Measurements from ENCODE around the gene ATG9B. TPM values are rescaled to one million over a fixed set of nuclear protein-coding genes. Genes with fewer than 3 reads are reported as not detected.

The ATG9B gene
- total RNA-seq, 1 donor from 2014 or later, result 1.8 TPM

GRCh38 chr7:151025924-151026671 lies 1.8 kb upstream of the ATG9B start:
- DNase-seq (no peak), ATAC-seq (ENCODE audit: low read depth) (no peak)
- POLR2A ChIA-PET, result interaction anchor here (0.6 kb wide), 1 partner anchor 182 kb away, joined by 3 read pairs; no protein-coding TSS in a partner anchor
- Mint-ChIP-seq H3K36me3 (ENCODE audit: low read depth) (peaks cover 6% of the 10 kb centered on the region), H3K27ac (no peak overlapping the region), H3K9me3 (no peaks in the 10 kb centered on the region), H3K27me3 (peaks cover 22% of the 10 kb centered on the region), H3K4me3 (no peak overlapping the region), H3K4me1 (peaks cover 22% of the 10 kb centered on the region)
- intact Hi-C loops (cut with micrococcal nuclease), result loop anchor here (5.0 kb wide), 3 partner anchors 619 to 1404 kb away; partner anchors contain the start of gene ZNF775
- CTCF ChIA-PET, result interaction anchor here (1.3 to 3.9 kb wide), 2 partner anchors 8 to 40 kb away, joined by 3 to 25 read pairs; no protein-coding TSS in a partner anchor
- TF ChIP-seq CTCF (IDR thresholded peaks at IDR 0.05), result no peak

- Mint-ChIP-seq H3K27me3 (peaks cover 44% of the 10 kb centered on the region), H3K27ac (no peak overlapping the region), H3K9me3 (no peaks in the 10 kb centered on the region), H3K4me1 (peaks cover 21% of the 10 kb centered on the region), H3K36me3 (ENCODE audit: low read depth) (peaks cover under 1% of the 10 kb centered on the region), H3K4me3 (no peak overlapping the region)
- TF ChIP-seq CTCF (IDR thresholded peaks at IDR 0.05), result no peak
- DNase-seq (no peak), ATAC-seq (ENCODE audit: low read depth) (no peak)
- intact Hi-C loops (cut with micrococcal nuclease), result no loop called here
- ChIA-PET POLR2A (no interaction called here), CTCF (no interaction called here)
These were observed 1.1 kb downstream of the ATG9B start for GRCh38 chr7:151023232-151023631.

GRCh38 chr7:151020231-151020630 lies 4.1 kb downstream of the ATG9B start:
- ChIA-PET CTCF (interaction anchor here (0.9 kb wide), 1 partner anchor 122 kb away, joined by 3 read pairs; no protein-coding TSS in a partner anchor), POLR2A (no interaction called here)
- H3K4me1 Mint-ChIP-seq, result peaks cover 27% of the 10 kb centered on the region
- no peak for DNase-seq
- no peak for TF ChIP-seq CTCF (IDR thresholded peaks at IDR 0.05)
- H3K27me3 Mint-ChIP-seq, result peaks cover 38% of the 10 kb centered on the region
- no peaks in the 10 kb centered on the region for H3K9me3 Mint-ChIP-seq
- H3K27ac Mint-ChIP-seq, result no peak overlapping the region
- peak overlapping the region; percentile 11 for H3K4me3 Mint-ChIP-seq
- no peak for ATAC-seq (ENCODE audit: low read depth)
- no peaks in the 10 kb centered on the region for H3K36me3 Mint-ChIP-seq (ENCODE audit: low read depth)
- intact Hi-C loops (cut with micrococcal nuclease), result no loop called here

GRCh38 chr7:151019130-151019447 lies 5.2 kb downstream of the ATG9B start:
- H3K4me1 Mint-ChIP-seq, result peaks cover 39% of the 10 kb centered on the region
- no peak for DNase-seq
- no peaks in the 10 kb centered on the region for H3K9me3 Mint-ChIP-seq
- ChIA-PET CTCF (interaction anchor here (0.9 to 4.2 kb wide), 8 partner anchors 8 to 121 kb away, joined by 3 to 25 read pairs (median 4); partner anchors contain the start of gene ABCB8), POLR2A (interaction anchor here (0.8 to 2.1 kb wide), 3 partner anchors 9 to 44 kb away, joined by 4 to 21 read pairs (median 4); partner anchors contain the start of gene ABCB8)
- TF ChIP-seq CTCF (IDR thresholded peaks at IDR 0.05), result no peak
- H3K36me3 Mint-ChIP-seq (ENCODE audit: low read depth), result no peaks in the 10 kb centered on the region
- peak overlapping the region; percentile 41 for H3K4me3 Mint-ChIP-seq
- peaks cover 35% of the 10 kb centered on the region for H3K27me3 Mint-ChIP-seq
- intact Hi-C loops (cut with micrococcal nuclease), result loop anchor here (2.0 kb wide), 3 partner anchors 40 to 62 kb away; partner anchors contain the start of genes FASTK and SLC4A2
- no peak for ATAC-seq (ENCODE audit: low read depth)
- H3K27ac Mint-ChIP-seq, result no peak overlapping the region

All from activated B cell treated with CpG ODN at 0.5 μM for 24 hours (primary cell).